NCI-H1436 treated with DMSO at 0.1 percent for 48 hours (cell line): ENCODE results near the gene IPO13.

Source experiments
- DNase-seq: peaks from one replicate; lab custom pipeline; 2025; lab: John Stamatoyannopoulos, UW

The IPO13 gene

GRCh38 chr1:43951021-43951985 lies 4.6 kb downstream of the IPO13 start:
- DNase-seq: no peak

- peak; percentile 98 for DNase-seq
Measured at GRCh38 chr1:43952731-43953346, 6.1 kb downstream of the IPO13 start.

GRCh38 chr1:43953361-43953760 lies 6.6 kb downstream of the IPO13 start:
- no peak for DNase-seq

GRCh38 chr1:43954036-43954435 lies 7.3 kb downstream of the IPO13 start:
- no peak for DNase-seq

GRCh38 chr1:43956234-43956633 lies 9.5 kb downstream of the IPO13 start:
- DNase-seq: no peak

- no peak for DNase-seq
Measured at GRCh38 chr1:43957407-43958040, 10.8 kb downstream of the IPO13 start.

- no peak for DNase-seq
Measured at GRCh38 chr1:43958351-43959255, 11.9 kb downstream of the IPO13 start.

GRCh38 chr1:43960798-43961197 lies 14.0 kb downstream of the IPO13 start:
- DNase-seq: no peak

- DNase-seq: no peak
Measured at GRCh38 chr1:43961692-43962091, 14.9 kb downstream of the IPO13 start.

GRCh38 chr1:43962324-43962723 lies 15.6 kb downstream of the IPO13 start:
- DNase-seq: no peak

- no peak for DNase-seq
Measured at GRCh38 chr1:43963006-43963405, 16.3 kb downstream of the IPO13 start.

- no peak for DNase-seq
Measured at GRCh38 chr1:43963890-43964289, 17.1 kb downstream of the IPO13 start.

- no peak for DNase-seq
Measured at GRCh38 chr1:43965316-43965715, 18.6 kb downstream of the IPO13 start.

- DNase-seq: no peak
Measured at GRCh38 chr1:43968348-43968948, 21.7 kb downstream of the IPO13 start.

GRCh38 chr1:43969416-43969745 lies 22.6 kb downstream of the IPO13 start:
- no peak for DNase-seq

GRCh38 chr1:43969746-43970466 lies 23.2 kb downstream of the IPO13 start, which contains the start of gene DPH2:
Gene DPH2, plus strand, starts transcription at chr1:43970010. Its CDS starts 166 bp downstream, at chr1:43970176.
- DNase-seq: peak; percentile 82

GRCh38 chr1:43970502-43970901 lies 23.8 kb downstream of the IPO13 start:
- no peak for DNase-seq

GRCh38 chr1:43970911-43971310 lies 24.2 kb downstream of the IPO13 start:
- DNase-seq: no peak

GRCh38 chr1:43971336-43971980 lies 24.7 kb downstream of the IPO13 start:
- DNase-seq: no peak

- DNase-seq: no peak
Measured at GRCh38 chr1:43973981-43974442, 27.3 kb downstream of the IPO13 start.
